ENCODE results near the gene CTAGE9.

CTAGE9 gene

DNA sequence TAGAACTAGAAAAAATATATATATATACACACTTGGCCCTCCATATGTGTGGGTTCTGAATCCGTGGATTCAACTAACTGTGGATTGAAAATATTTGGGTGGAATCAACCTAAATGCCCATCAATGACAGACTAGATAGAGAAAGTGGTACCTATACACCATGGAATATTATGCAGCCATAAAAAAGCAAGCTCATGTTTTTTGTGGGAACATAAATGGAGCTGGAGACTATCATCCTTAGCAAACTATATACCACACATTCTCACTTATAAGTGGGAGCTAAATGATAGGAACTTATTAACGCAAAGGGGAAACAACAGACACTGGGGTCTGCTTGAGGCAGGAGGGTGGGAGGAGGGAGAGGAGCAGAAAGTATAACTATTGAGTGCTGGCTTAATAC, 37.6 kb downstream of the CTAGE9 start:
- intact Hi-C loops (cut with micrococcal nuclease): no loop called here
- no peaks in the 10 kb centered on the region for H3K27me3 Mint-ChIP-seq
- no peaks in the 10 kb centered on the region for H3K4me1 Mint-ChIP-seq (ENCODE audit: low read depth)
- no peak overlapping the region for H3K27ac Mint-ChIP-seq
- H3K4me3 Mint-ChIP-seq: no peak overlapping the region
- H3K9me3 Mint-ChIP-seq: no peaks in the 10 kb centered on the region
- H3K36me3 Mint-ChIP-seq (ENCODE audit: low read depth): no peaks in the 10 kb centered on the region

DNA sequence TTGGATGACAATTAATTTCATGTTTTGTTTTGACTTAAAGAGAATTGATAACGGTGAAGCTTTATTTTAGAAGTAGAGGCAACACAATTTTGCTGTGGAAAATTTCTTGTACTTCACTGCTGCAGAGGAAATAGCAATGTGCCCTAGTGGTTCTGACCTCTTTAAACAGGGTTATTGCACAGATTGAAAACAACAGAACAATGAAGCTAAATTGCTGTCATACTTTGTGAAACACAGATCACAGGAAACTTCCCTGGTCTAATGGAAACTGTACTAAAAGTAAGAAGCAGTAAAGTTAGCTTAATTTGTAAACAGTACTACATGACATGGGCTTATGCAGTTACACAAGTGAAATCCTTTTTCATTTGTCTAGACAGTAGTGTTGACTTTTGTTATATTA, 40.9 kb downstream of the CTAGE9 start:
- H3K36me3 Mint-ChIP-seq (ENCODE audit: low read depth): no peaks in the 10 kb centered on the region
- no peak overlapping the region for H3K4me3 Mint-ChIP-seq
- H3K9me3 Mint-ChIP-seq: no peaks in the 10 kb centered on the region
- H3K27ac Mint-ChIP-seq: no peak overlapping the region
- no peaks in the 10 kb centered on the region for H3K4me1 Mint-ChIP-seq (ENCODE audit: low read depth)
- H3K27me3 Mint-ChIP-seq: peaks cover 1% of the 10 kb centered on the region
- intact Hi-C loops (cut with micrococcal nuclease): no loop called here

- peaks cover 7% of the 10 kb centered on the region for H3K4me1 Mint-ChIP-seq (ENCODE audit: low read depth)
- H3K27me3 Mint-ChIP-seq: peaks cover 1% of the 10 kb centered on the region
- no peak overlapping the region for H3K4me3 Mint-ChIP-seq
- intact Hi-C loops (cut with micrococcal nuclease): no loop called here
- no peaks in the 10 kb centered on the region for H3K36me3 Mint-ChIP-seq (ENCODE audit: low read depth)
- H3K27ac Mint-ChIP-seq: no peak overlapping the region
- no peaks in the 10 kb centered on the region for H3K9me3 Mint-ChIP-seq
Observed at GRCh38 chr6:131663578-131664165, 47.1 kb downstream of the CTAGE9 start.

DNA sequence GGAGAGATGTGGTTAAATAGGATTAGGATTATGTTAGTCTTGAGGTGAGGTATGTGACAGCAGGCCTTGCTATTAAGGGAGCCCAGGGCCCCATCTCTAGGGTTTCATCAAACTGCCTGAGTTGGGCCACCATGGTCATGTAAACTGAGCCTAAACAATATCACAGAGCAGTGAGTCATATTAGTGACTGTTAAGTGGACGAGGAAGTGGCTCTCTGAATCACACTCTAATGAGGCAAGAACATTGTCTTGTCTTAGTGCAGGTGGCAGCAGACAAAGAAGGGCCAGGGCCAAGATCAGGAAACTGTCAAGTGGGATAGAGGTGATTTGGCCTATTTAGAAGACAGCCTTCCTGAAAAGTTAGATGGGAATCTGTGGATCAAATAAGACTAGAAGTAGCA, 50.6 kb downstream of the CTAGE9 start:
- Mint-ChIP-seq H3K36me3 (ENCODE audit: low read depth) (no peaks in the 10 kb centered on the region), H3K9me3 (no peaks in the 10 kb centered on the region), H3K4me1 (ENCODE audit: low read depth) (peaks cover 7% of the 10 kb centered on the region), H3K4me3 (no peak overlapping the region), H3K27me3 (no peaks in the 10 kb centered on the region), H3K27ac (no peak overlapping the region)
- intact Hi-C loops (cut with micrococcal nuclease): no loop called here
